K562 (cell line): Measurements from ENCODE around the gene COL6A1. TPM values are rescaled to one million over a fixed set of nuclear protein-coding genes. Genes with fewer than 3 reads are reported as not detected.

Source experiments
- ATAC-seq: fragments of 200-7000 bp; cut with Tn5 transposase; 3 replicates; pipeline ENCODE4 v1.9.1; 2020; ENCODE audit warnings: moderate library complexity
- BruUV-seq: library from RNA; stranded (reverse); fragments of 400-500 nt; replicated peaks from 2 replicates; lab custom pipeline; 2021; lab: Mats Ljungman, UMichigan
- CTCF ChIA-PET: fragments of 300-600 bp; formaldehyde crosslinking; extraction: SDS; loops from one replicate; lab custom pipeline; 2021; ENCODE audit warnings: low intra/inter-chr PET ratio; lab: Yijun Ruan, JAX
- POLR2A ChIA-PET: fragments of 300-600, 350-650 bp; sonication (Branson Sonifier 250); formaldehyde crosslinking; extraction: SDS; loops from one replicate; lab custom pipeline; 2021; ENCODE audit warnings: antibody characterized with exemption, inconsistent platforms; lab: Yijun Ruan, JAX
- DNase-seq, 4 experiments: peaks; one replicate each; pipeline versions ENCODE4 v3.0.0 to v3.0.0-alpha.2; 2011 to 2018; ENCODE audit warnings: low spot score in 3 of 4, mixed read lengths in 3 of 4; ENCODE audit errors: extremely low read depth in 1 of 4
- FAIRE-seq: peaks from 2 replicates; lab custom pipeline; 2011; peaks lifted over from hg19 to GRCh38; lab: Jason Lieb, UNC
- H2AFZ ChIP-seq: 2 replicates; pipeline ENCODE4 v1.6.0; 2011; ENCODE audit warnings: low read depth, low read length, control low read depth, inconsistent platforms
- H3K27ac ChIP-seq: fragments of 200-600 bp; 3 replicates; pipeline ENCODE4 v1.8.0; 2011; ENCODE audit warnings: low read depth, mild to moderate bottlenecking, control low read depth, inconsistent platforms, low read length, moderate library complexity, mixed read lengths; ENCODE audit errors: extremely low read depth
- H3K27me3 ChIP-seq, 2 experiments: fragments of 300-600 bp in 1 of 2; 2 replicates in 1 of 2; 3 replicates in 1 of 2; pipeline versions ENCODE4 v1.6.0 to v1.8.0; 2011; ENCODE audit warnings: inconsistent platforms in 2 of 2, low read length in 2 of 2, mild to moderate bottlenecking in 1 of 2, mixed read lengths in 1 of 2, moderate library complexity in 1 of 2; ENCODE audit not compliant: control insufficient read depth in 2 of 2, insufficient read depth in 2 of 2
- H3K36me3 ChIP-seq: fragments of 300-600 bp; 3 replicates; pipeline ENCODE4 v1.8.0; 2011; ENCODE audit warnings: mild to moderate bottlenecking, low read length, inconsistent platforms; ENCODE audit not compliant: control insufficient read depth, insufficient read depth
- H3K4me1 ChIP-seq, 2 experiments: fragments of 200-600 bp in 1 of 2; replicated peaks in 1 of 2; 2 replicates in 1 of 2; 3 replicates in 1 of 2; pipeline versions ENCODE4 v1.5.1 to v1.8.0; 2011; ENCODE audit warnings: inconsistent platforms in 2 of 2, low read length in 2 of 2, mild to moderate bottlenecking in 1 of 2, mixed read lengths in 1 of 2, moderate library complexity in 1 of 2; ENCODE audit not compliant: control insufficient read depth in 2 of 2, insufficient read depth in 2 of 2
- H3K4me2 ChIP-seq: 2 replicates; pipeline ENCODE4 v1.6.1; 2011; ENCODE audit warnings: low read length, control low read depth, inconsistent platforms, mixed read lengths; ENCODE audit not compliant: insufficient read depth
- H3K4me3 ChIP-seq: fragments of 200-600 bp; sonication (generic), shearing (Covaris generic); 2 replicates; pipeline ENCODE4 v1.5.1; 2016; ENCODE audit warnings: control low read depth, inconsistent platforms
- H3K79me2 ChIP-seq: fragments of 200-600 bp; 3 replicates; pipeline ENCODE4 v1.8.0; 2011; ENCODE audit warnings: low read length, inconsistent platforms; ENCODE audit not compliant: control insufficient read depth, insufficient read depth
- H3K9ac ChIP-seq, 2 experiments: 2 replicates each; pipeline versions ENCODE4 v1.6.0 to v1.6.1; 2011; ENCODE audit warnings: low read depth in 2 of 2, low read length in 2 of 2, control low read depth in 1 of 2, inconsistent platforms in 1 of 2, mild to moderate bottlenecking in 1 of 2, mixed read lengths in 1 of 2; ENCODE audit not compliant: insufficient read depth in 1 of 2
- H3K9me1 ChIP-seq: one replicate; pipeline ENCODE4 v1.6.0; 2011; ENCODE audit warnings: inconsistent platforms, mild to moderate bottlenecking, low read length, moderate library complexity; ENCODE audit not compliant: control insufficient read depth, insufficient read depth
- H3K9me3 ChIP-seq: replicated peaks from 2 replicates; pipeline ENCODE4 v1.5.1; 2011; ENCODE audit warnings: low read depth, low read length, inconsistent platforms; ENCODE audit not compliant: control insufficient read depth, insufficient read depth
- H4K20me1 ChIP-seq: replicated peaks from 2 replicates; pipeline ENCODE4 v1.6.1; 2011; ENCODE audit warnings: low read length, inconsistent platforms, mixed read lengths; ENCODE audit not compliant: control insufficient read depth, insufficient read depth
- CBFB ChIP-seq: sonication (generic); formaldehyde crosslinking; IDR thresholded peaks from 2 replicates; pipeline ENCODE4 v1.4.0; 2020; ENCODE audit warnings: mild to moderate bottlenecking, missing genetic modification reagents
- HMBOX1 ChIP-seq: sonication (generic); IDR thresholded peaks from 2 replicates; pipeline ENCODE4 v1.6.1; 2016
- MECOM ChIP-seq: fragments of 250-450 bp; sonication (Bioruptor Pico); IDR thresholded peaks from 2 replicates; pipeline ENCODE4 v1.8.0; 2022; ENCODE audit warnings: inconsistent platforms
- PTTG1 ChIP-seq: fragments of 450-650 bp; IDR thresholded peaks from 2 replicates; pipeline ENCODE4 v1.6.1; 2016; ENCODE audit warnings: low read depth, mild to moderate bottlenecking, missing genetic modification characterization, missing compliant biosample characterization
- RBM22 ChIP-seq: fragments of 200-400 bp; formaldehyde crosslinking; IDR thresholded peaks from 2 replicates; pipeline ENCODE4 v1.6.1; 2018; ENCODE audit warnings: low read length, low read depth; ENCODE audit not compliant: poor library complexity, severe bottlenecking
- YBX1 ChIP-seq: fragments of 450-650 bp; IDR thresholded peaks from 2 replicates; pipeline ENCODE4 v1.7.1; 2016; ENCODE audit warnings: mild to moderate bottlenecking
- ZFP1 ChIP-seq: fragments of 450-650 bp; formaldehyde crosslinking; IDR thresholded peaks from 2 replicates; pipeline ENCODE4 v1.4.0; 2020; ENCODE audit warnings: mild to moderate bottlenecking, mixed read lengths
- ZNF232 ChIP-seq: sonication (generic); formaldehyde crosslinking; IDR thresholded peaks from 2 replicates; pipeline ENCODE4 v1.8.0; 2022; ENCODE audit warnings: mild to moderate bottlenecking, missing genetic modification reagents
- ZNF316 ChIP-seq: fragments of 450-650 bp; IDR thresholded peaks from 2 replicates; pipeline ENCODE4 v1.6.1; 2016
- ZNF324 ChIP-seq: fragments of 250-450 bp; sonication (Bioruptor Pico); IDR thresholded peaks from 2 replicates; pipeline ENCODE4 v1.4.0; 2020; ENCODE audit warnings: mild to moderate bottlenecking
- ZNF431 ChIP-seq: sonication (generic); formaldehyde crosslinking; IDR thresholded peaks from 2 replicates; pipeline ENCODE4 v1.8.0; 2022; ENCODE audit warnings: mild to moderate bottlenecking, missing genetic modification reagents
- ZNF584 ChIP-seq: fragments of 200-800 bp; sonication (Bioruptor generic); IDR thresholded peaks from 2 replicates; pipeline ENCODE4 v1.6.1; 2016; ENCODE audit warnings: low read depth, mild to moderate bottlenecking, missing genetic modification characterization, missing compliant biosample characterization
- ZNF586 ChIP-seq: fragments of 450-650 bp; formaldehyde crosslinking; conservative IDR thresholded peaks from 2 replicates; pipeline ENCODE4 v1.4.0; 2020; ENCODE audit warnings: mild to moderate bottlenecking, moderate library complexity
- WGBS: fragments of 100-300 bp; shearing (Covaris generic); methylation state at CpG from one replicate; pipeline ENCODE4 v1.1.6; 2016; ENCODE audit warnings: low coverage, mixed read lengths; ENCODE audit not compliant: insufficient coverage; ENCODE audit errors: missing lambda C conversion rate; 5-methylcytosine and 5-hydroxymethylcytosine counted together
- in situ Hi-C: fragments of 300-500 bp; cut with MboI; formaldehyde crosslinking; loops from 4 replicates; pipeline ENCODE4 v1.15.0; 2018; ENCODE audit warnings: inconsistent platforms, mixed read lengths
- intact Hi-C: fragments of 100-400 bp; cut with micrococcal nuclease; formaldehyde crosslinking; loops from 2 replicates; pipeline ENCODE4 v1.14.2; 2022
- polyA plus RNA-seq, 8 experiments: library from polyadenylated mRNA; depleted of rRNA in 4 of 8; stranded (reverse) in 5 of 8; unstranded in 3 of 8; fragments of >200 nt; fragmentation: Nextera tagmentation in 2 of 8; fragmentation: Illumina TruSeq in 1 of 8; extraction: Ambion mirVana in 2 of 8; extraction: Trizol in 1 of 8; gene quantifications; 2 replicates each; pipeline versions ENCODE4 v1.2.1 to v1.2.3, GENCODE V29; 2011 to 2014; ENCODE audit warnings: inconsistent platforms in 1 of 8, missing spikeins in 1 of 8
- total RNA-seq, 7 experiments: library from RNA; depleted of rRNA in 6 of 7; stranded (reverse); fragments of >200 nt in 6 of 7; fragmentation: Illumina TruSeq in 2 of 7; extraction: Trizol in 2 of 7; gene quantifications; 2 replicates each; pipeline versions ENCODE4 v1.2.1 to v1.2.3, GENCODE V29; 2011 to 2021; ENCODE audit warnings: low replicate concordance in 1 of 7
- TF ChIP-seq, protein P1 (sequence below): fragments of 450-650 bp; IDR thresholded peaks from 2 replicates; pipeline ENCODE4 v1.6.1; 2016; ENCODE audit warnings: antibody characterized with exemption
- TF ChIP-seq, protein P2 (sequence below): IDR thresholded peaks from 3 replicates; pipeline ENCODE4 v1.6.1; 2011; ENCODE audit warnings: borderline replicate concordance, mild to moderate bottlenecking; ENCODE audit not compliant: insufficient read length, insufficient read depth

COL6A1 gene
- total and polyA plus RNA-seq, 9 of the 15 experiments (the other 6 are each of a cell fraction or from before 2014, with no cell fraction given) = 0.07 to 1.3 (median 0.14) TPM; not detected in 3

- no peak overlapping the region for H3K4me3 ChIP-seq
- H3K9ac ChIP-seq = no peak overlapping the region
- TF ChIP-seq RBM22 (no peak), ZNF232 (CRISPR knock-in tag) (no peak), ZFP1 (CRISPR knock-in tag) (no peak), ZNF316 (no peak), ZNF324 (CRISPR knock-in tag) (no peak), CBFB (CRISPR knock-in tag) (no peak), ZNF584 (CRISPR knock-in tag) (no peak), HMBOX1 (no peak), YBX1 (no peak), PTTG1 (tag) (no peak), ZNF431 (no peak), ZNF586 (no peak), MECOM (CRISPR knock-in tag) (no peak)
- TF ChIP-seq, protein P1, sequence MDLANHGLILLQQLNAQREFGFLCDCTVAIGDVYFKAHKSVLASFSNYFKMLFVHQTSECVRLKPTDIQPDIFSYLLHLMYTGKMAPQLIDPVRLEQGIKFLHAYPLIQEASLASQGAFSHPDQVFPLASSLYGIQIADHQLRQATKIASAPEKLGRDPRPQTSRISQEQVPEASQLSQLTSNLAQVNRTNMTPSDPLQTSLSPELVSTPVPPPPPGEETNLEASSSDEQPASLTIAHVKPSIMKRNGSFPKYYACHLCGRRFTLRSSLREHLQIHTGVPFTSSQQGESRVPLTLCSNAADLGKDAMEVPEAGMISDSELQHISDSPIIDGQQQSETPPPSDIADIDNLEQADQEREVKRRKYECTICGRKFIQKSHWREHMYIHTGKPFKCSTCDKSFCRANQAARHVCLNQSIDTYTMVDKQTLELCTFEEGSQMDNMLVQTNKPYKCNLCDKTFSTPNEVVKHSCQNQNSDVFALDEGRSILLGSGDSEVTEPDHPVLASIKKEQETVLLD = no peak
- TF ChIP-seq, protein P2, sequence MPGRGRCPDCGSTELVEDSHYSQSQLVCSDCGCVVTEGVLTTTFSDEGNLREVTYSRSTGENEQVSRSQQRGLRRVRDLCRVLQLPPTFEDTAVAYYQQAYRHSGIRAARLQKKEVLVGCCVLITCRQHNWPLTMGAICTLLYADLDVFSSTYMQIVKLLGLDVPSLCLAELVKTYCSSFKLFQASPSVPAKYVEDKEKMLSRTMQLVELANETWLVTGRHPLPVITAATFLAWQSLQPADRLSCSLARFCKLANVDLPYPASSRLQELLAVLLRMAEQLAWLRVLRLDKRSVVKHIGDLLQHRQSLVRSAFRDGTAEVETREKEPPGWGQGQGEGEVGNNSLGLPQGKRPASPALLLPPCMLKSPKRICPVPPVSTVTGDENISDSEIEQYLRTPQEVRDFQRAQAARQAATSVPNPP = no peak
- peak overlapping the region; percentile 73; the same call in 1 of the 2 replicates for H3K4me2 ChIP-seq
- no peaks in the 10 kb centered on the region for H3K9me3 ChIP-seq
- no peak overlapping the region for H2AFZ ChIP-seq
- H3K36me3 ChIP-seq = no peaks in the 10 kb centered on the region
- no peaks in the 10 kb centered on the region for H4K20me1 ChIP-seq
- DNase-seq (no peak), ATAC-seq (no peak), FAIRE-seq (no peak)
- H3K79me2 ChIP-seq = no peaks in the 10 kb centered on the region
- BruUV-seq = no TSS peak
- H3K27ac ChIP-seq = no peak overlapping the region
- ChIA-PET CTCF (no interaction called here), POLR2A (interaction anchor here (0.6 kb wide), 2 partner anchors 80 to 100 kb away, joined by 3 to 4 read pairs; no protein-coding TSS in a partner anchor)
- peaks cover 4 to 13% of the 10 kb centered on the region in 2 experiments; a peak in 4 of 5 replicates for H3K4me1 ChIP-seq
- peaks cover 0 to 9% of the 10 kb centered on the region in 2 experiments; a peak in 3 of 5 replicates for H3K27me3 ChIP-seq
- WGBS = 56% methylated on average over 7 of the region's 7 CpGs
- in situ Hi-C loops = no loop called here
- H3K9me1 ChIP-seq = peaks cover 6% of the 10 kb centered on the region
- intact Hi-C loops = no loop called here
These were observed 39.8 kb downstream of the COL6A1 start for GRCh38 chr21:46021398-46021797.
